ENCODE data around the gene ZNF266.

The ZNF266 gene

GRCh38 chr19:9435279-9436268 is at the start of gene ZNF266:
TSS of gene ZNF266 (minus strand) at chr19:9435573. CDS start at chr19:9420089, 15,484 bp downstream.
- DNase-seq (ENCODE audit: low spot score) = peak; percentile 80

GRCh38 chr19:9485140-9485539 is 49.8 kb upstream of the ZNF266 start:
- DNase-seq (ENCODE audit: low spot score) = no peak

GRCh38 chr19:9474975-9475374 is 39.6 kb upstream of the ZNF266 start:
- no peak for DNase-seq (ENCODE audit: low spot score)

- no peak for DNase-seq (ENCODE audit: low spot score)
Measured at GRCh38 chr19:9467161-9467560, 31.8 kb upstream of the ZNF266 start.

GRCh38 chr19:9461938-9462337 is 26.6 kb upstream of the ZNF266 start:
- no peak for DNase-seq (ENCODE audit: low spot score)

GRCh38 chr19:9456018-9456689 is 20.8 kb upstream of the ZNF266 start:
- no peak for DNase-seq (ENCODE audit: low spot score)

- DNase-seq (ENCODE audit: low spot score) = no peak
Measured at GRCh38 chr19:9453953-9454352, 18.6 kb upstream of the ZNF266 start.

- no peak for DNase-seq (ENCODE audit: low spot score)
Measured at GRCh38 chr19:9445037-9445436, 9.7 kb upstream of the ZNF266 start.

- DNase-seq (ENCODE audit: low spot score) = no peak
Measured at GRCh38 chr19:9436358-9436757, 985 bp upstream of the ZNF266 start.

GRCh38 chr19:9431475-9431874 is 3.9 kb downstream of the ZNF266 start:
- DNase-seq (ENCODE audit: low spot score) = no peak

- no peak for DNase-seq (ENCODE audit: low spot score)
Measured at GRCh38 chr19:9430444-9430843, 4.9 kb downstream of the ZNF266 start.

- no peak for DNase-seq (ENCODE audit: low spot score)
Measured at GRCh38 chr19:9427941-9428340, 7.4 kb downstream of the ZNF266 start.

- DNase-seq (ENCODE audit: low spot score) = no peak
Measured at GRCh38 chr19:9413240-9413954, 22.0 kb downstream of the ZNF266 start.

- no peak for DNase-seq (ENCODE audit: low spot score)
Measured at GRCh38 chr19:9407827-9408226, 27.5 kb downstream of the ZNF266 start.

GRCh38 chr19:9406798-9407352 is 28.5 kb downstream of the ZNF266 start:
- DNase-seq (ENCODE audit: low spot score) = no peak

GRCh38 chr19:9381361-9381785 is 54.0 kb downstream of the ZNF266 start:
- no peak for DNase-seq (ENCODE audit: low spot score)

GRCh38 chr19:9370738-9371619 is 64.4 kb downstream of the ZNF266 start:
- DNase-seq (ENCODE audit: low spot score) = no peak

- DNase-seq (ENCODE audit: low spot score) = no peak
Measured at GRCh38 chr19:9362905-9363304, 72.5 kb downstream of the ZNF266 start, which contains the start of gene ZNF177. TSS of gene ZNF177 (plus strand) at chr19:9363013. CDS start at chr19:9378312, 15,299 bp downstream.
